ENCODE results near the gene PCED1B.

PCED1B gene

GRCh38 chr12:47282206-47282605 is 202.8 kb downstream of the PCED1B start:
- H3K4me1 ChIP-seq = no peaks in the 10 kb centered on the region
- no peaks in the 10 kb centered on the region for H3K9me3 ChIP-seq
- TF ChIP-seq CTCF (IDR thresholded peaks at IDR 0.05; ENCODE audit: low read depth, low read length) = no peak
- DNase-seq = no peak
- H3K4me3 ChIP-seq (ENCODE audit: low read depth, low read length) = no peak overlapping the region
- H3K36me3 ChIP-seq = no peaks in the 10 kb centered on the region
- H3K27me3 ChIP-seq = peaks cover 4% of the 10 kb centered on the region
